Pons (tissue), 1 donor: ENCODE data around the gene TM7SF2.

Source experiments
- DNase-seq: peaks from one replicate; pipeline ENCODE4 v3.0.0-alpha.2; 2016; ENCODE audit warnings: low spot score

The TM7SF2 gene

DNA sequence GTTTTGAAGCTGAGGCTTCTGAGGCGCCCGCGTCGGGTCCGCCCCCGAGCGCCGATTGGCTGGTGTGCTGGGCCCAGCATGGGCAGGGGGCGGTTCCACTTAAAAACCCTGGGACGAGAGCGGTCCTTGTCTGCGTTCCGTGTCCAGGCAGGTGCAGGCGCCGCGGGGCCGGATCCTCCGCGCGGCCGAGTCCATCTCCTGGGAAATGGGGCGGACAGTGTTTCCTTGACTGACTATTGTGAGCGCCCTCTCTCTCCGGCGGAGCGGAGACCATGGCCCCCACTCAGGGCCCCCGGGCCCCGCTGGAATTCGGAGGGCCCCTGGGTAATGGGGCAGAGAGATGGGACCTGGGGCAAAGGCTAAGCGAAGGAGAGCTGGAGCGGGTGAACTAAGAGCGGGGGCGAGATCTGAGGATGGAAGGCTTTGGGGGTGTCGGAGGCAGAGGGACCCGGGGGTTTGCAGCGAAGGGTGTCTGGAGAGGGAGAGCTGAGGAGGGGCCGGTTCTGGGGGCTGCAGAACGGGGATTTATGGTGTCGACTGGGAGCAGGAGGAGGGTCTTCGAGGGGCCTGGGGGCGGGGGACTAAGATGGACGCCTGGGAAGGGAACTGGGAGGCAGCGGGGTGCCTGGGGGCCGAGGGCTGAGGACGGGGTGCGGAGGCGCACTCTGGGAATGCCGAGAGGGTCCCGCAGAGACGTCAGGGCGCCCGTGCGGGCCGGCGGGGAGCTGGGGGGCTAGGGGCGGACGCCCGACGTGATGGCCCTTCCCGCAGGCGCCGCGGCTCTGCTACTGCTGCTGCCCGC is at the start of gene TM7SF2:
TM7SF2 (plus strand) TSS at position 129 of the 802 bp plus-strand sequence; CDS start at position 273, 144 bp downstream.
- DNase-seq, result peak; percentile 97

- no peak for DNase-seq
Measured at GRCh38 chr11:65063532-65063931, 48.1 kb upstream of the TM7SF2 start.

DNA sequence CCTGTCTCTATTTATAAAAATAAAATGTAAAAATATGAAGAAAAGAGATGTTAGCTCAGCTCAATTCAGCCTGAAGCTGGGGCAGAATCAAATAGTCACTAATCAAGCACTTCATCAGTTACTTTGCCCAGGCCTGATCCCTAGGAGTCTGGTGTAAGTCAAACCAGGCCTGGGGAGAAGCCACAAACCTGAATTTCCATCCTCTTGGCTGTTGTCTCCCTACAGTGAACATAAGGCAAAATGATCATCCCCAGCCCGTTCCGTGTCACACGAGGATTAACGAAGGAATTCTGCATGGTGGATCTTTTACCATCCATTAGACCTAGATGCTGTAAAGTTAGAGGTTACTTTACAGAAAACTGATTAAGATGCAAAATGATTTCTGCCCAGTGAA is 46.8 kb upstream of the TM7SF2 start:
- DNase-seq, result no peak

GRCh38 chr11:65065851-65066250 is 45.8 kb upstream of the TM7SF2 start:
- DNase-seq, result no peak

DNA sequence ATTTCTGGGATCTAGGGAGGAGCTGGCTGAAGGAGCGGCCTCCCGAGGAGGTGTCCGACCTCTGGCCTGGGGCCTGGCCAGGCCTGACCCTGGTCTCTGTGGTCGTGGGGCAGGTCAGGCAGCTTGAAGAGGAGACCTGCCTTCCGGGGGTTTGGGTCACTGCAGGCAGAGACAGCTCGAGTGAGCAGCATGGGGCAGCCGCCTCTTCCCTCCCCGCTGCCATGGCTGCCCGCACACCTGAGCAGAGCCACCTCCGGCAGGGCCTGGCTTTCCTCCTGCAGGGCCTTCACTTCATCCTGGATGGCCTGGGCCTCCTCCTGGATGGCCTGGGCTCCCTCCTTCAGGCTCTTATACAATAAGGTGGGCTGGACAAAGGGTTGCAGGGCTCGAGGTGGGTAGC is 45.4 kb upstream of the TM7SF2 start:
- no peak for DNase-seq

DNA sequence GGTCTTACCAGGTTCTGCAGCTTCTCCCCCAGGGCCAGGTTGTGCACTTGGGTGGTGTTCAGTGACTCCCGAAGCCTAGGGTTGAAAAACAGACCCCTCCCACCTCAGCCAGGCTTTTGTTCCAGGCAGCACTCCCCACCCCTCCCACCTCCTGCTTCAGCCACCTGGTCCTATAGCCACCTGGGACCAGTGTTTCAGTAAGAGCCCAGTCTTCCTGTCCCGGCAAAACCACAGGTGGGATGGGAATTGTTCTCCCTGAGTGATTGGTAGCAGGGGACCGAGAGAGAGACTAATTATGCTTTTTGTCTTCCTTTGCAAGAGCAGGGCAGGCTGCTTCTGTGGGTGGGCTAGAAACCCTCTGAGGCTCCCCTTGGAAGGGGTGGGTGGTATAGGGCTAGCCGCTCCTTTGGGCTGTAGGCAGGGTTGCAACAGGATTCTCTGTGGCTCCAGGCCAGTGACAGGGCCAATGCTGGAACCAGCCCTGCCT is 44.8 kb upstream of the TM7SF2 start:
- no peak for DNase-seq

- no peak for DNase-seq
Measured at GRCh38 chr11:65067446-65067845, 44.2 kb upstream of the TM7SF2 start.

DNA sequence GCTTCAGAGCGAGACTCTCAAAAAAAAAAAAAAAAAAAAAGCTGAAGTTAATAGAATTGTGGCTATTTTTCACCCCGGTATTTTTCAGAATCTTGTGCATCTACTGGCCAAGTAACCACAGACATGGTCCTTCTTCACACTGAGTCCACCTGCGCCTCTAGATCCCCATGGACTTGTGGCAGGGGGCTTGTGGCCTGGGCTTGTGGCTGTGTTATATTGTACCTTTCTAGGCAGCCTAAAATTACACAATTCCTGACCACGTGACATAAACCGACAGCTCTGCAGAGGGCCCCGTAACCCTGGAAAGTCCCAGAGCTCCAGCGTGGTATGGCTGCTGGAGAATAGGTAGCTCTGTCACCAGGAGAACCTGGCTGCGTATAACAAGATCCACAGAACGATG is 42.5 kb upstream of the TM7SF2 start:
- DNase-seq, result no peak

- DNase-seq, result no peak
Measured at GRCh38 chr11:65071907-65072630, 39.6 kb upstream of the TM7SF2 start.

DNA sequence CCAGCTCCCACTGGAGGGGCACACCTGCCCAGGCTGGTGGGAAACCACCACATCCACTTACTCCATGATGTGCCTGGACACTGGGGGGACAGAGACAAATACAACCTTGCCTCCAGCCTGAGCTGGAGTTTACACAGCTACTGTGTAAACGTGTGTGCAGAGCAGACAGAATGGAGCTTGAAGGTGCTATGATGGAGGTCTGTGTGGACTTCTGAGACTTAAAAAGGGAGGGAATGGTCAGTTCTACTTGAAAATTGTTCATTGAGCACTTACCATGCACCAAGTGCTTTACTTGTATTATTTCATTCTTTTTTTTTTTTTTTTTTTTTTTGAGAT is 39.1 kb upstream of the TM7SF2 start:
- no peak for DNase-seq

GRCh38 chr11:65077451-65077850 is 34.2 kb upstream of the TM7SF2 start:
- DNase-seq, result no peak

DNA sequence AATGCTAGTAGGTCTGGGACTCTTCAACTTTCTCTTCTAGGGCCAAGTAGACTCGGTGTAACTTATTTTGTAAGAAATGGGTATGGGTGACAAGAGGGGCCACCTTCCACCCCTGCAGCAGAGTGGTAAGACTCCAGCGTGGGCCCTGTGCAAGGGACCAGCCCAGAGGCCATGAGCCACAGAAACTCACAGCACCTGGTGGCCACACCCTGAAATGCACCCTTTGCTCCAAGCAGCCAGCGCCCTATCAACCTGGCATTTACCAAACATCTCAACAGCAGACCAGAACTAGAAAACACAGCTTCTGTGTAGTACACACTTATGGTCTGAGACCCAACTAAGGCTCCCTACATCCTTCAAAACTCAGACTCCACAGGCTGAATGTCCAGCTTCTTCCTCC is 33.5 kb upstream of the TM7SF2 start:
- no peak for DNase-seq

DNA sequence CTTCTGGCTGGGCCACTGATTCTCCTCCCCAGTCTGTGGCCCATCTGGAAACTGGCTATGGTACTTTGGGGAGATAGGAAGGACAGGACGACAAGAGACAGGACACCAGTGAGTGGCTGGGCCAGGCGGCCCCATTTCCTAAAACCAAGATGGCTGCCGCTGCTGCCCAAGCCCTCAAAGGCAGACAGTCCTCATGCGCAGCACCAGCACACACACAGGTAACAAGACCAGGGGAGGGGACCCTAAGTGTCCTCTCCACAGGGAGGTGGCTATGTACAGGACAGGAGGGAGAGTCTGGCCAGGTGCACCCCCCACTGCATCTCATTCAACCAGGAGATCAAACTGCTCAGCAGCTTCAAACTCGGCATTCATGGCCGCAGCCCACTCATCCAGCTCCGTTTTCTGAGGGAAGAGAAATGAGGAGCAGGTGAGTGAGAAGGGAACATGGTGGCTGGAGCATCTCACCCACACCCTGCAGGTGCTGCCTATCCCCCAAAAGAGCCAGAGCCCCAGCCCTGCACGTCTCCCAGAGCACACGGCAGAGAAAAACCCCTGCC is 32.8 kb upstream of the TM7SF2 start:
- no peak for DNase-seq

DNA sequence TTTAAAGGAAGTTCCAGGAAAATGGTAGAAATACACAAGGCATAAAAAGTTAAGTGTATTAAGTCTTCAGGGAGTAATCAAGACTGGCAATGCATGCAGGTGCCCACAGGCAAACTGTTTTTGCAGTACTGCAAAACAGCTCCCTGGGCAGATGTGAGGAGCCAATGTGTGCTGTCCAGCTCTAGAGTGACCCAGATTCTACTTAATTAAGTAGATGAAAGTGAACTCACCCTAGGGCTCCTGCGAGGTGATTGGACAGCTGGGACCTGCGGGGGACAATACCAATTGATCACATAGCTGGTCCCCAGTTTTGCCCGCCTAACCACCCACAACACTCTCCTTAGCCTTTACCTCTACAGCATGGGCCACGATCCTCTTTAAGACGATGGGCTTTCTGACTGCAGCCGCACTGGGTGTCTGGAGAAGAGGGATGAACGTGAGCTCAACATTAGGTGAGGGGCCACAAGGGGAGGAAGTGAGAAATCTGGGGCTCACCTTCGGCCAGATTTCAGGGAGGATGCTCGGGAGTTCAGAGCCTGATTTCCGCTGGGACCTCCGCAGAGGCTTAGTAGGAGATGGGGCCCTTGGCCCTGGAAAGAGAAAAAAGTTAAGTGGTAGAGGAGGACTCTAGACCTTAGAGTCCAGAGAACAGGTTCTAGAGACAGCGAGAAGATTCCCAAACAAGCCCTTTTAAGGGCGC is 28.4 kb upstream of the TM7SF2 start:
- no peak for DNase-seq

GRCh38 chr11:65083834-65084597 is 27.7 kb upstream of the TM7SF2 start, which contains the start of the genes CDCA5 and ZFPL1:
Gene CDCA5, minus strand, starts transcription at chr11:65084040. Its CDS starts 62 bp downstream, at chr11:65083978.
Gene ZFPL1, plus strand, starts transcription at chr11:65084222. Its CDS starts 477 bp downstream, at chr11:65084699.
- DNase-seq, result peak; percentile 94

- no peak for DNase-seq
Measured at GRCh38 chr11:65084598-65085375, 26.9 kb upstream of the TM7SF2 start.

DNA sequence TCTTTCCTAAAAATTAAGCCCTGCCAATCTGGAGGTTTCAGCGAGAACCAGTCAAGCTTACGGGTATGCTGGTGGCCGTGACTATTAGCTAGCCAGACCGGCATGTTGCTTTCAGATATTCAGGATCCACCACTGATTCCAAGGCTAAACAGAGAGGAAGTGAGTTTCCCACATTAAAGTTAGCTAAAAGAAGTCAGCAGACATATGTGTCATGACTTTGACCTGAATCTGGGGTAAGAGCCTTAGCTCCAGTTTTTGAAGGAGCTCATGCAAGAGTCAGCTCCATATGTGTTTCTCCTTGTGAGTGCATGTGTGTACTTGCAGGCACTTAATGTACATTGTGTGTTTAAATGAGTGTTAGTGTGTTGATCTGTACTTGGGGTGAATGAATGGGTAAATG is 26.2 kb upstream of the TM7SF2 start:
- DNase-seq, result no peak

DNA sequence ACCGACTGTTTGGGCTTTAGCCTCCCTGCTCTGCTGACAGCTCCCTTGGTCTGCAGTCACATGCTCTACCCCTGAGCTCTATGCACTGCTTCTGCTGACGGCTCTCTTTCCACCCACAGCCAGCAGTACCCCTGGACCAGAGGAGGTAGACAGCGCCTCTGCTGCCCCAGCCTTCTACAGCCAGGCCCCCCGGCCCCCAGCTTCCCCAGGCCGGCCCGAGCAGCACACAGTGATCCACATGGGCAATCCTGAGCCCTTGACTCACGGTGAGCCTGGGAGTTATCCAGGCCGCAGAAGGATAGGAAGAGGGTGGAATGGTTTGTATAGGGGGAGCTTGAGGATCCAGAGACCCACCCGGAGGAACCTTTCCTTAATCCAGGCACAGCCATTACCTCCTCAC is 24.9 kb upstream of the TM7SF2 start:
- DNase-seq, result no peak

- DNase-seq, result no peak
Measured at GRCh38 chr11:65087216-65087615, 24.5 kb upstream of the TM7SF2 start.

- DNase-seq, result no peak
Measured at GRCh38 chr11:65087827-65088226, 23.8 kb upstream of the TM7SF2 start.

- no peak for DNase-seq
Measured at GRCh38 chr11:65089621-65090020, 22.1 kb upstream of the TM7SF2 start.
